GM19397 (cell line): ENCODE measurements around the gene ATXN7L2.

Source experiments
- ATAC-seq: cut with Tn5 transposase; IDR thresholded peaks from one replicate; pipeline ENCODE4 v1.9.1; 2021; ENCODE audit warnings: mild to moderate bottlenecking, moderate library complexity; ENCODE audit not compliant: unreplicated experiment

The ATXN7L2 gene

GRCh38 chr1:109497449-109498160 lies 13.9 kb downstream of the ATXN7L2 start:
- ATAC-seq: no peak

- no peak for ATAC-seq
Observed at GRCh38 chr1:109498161-109498801, 14.6 kb downstream of the ATXN7L2 start.

GRCh38 chr1:109499081-109499480 lies 15.4 kb downstream of the ATXN7L2 start:
- no peak for ATAC-seq

- no peak for ATAC-seq
Observed at GRCh38 chr1:109499661-109500536, 16.2 kb downstream of the ATXN7L2 start.

- no peak for ATAC-seq
Observed at GRCh38 chr1:109500941-109501381, 17.3 kb downstream of the ATXN7L2 start.

GRCh38 chr1:109501644-109502363 lies 18.1 kb downstream of the ATXN7L2 start:
- ATAC-seq: no peak

- no peak for ATAC-seq
Observed at GRCh38 chr1:109502364-109502851, 18.7 kb downstream of the ATXN7L2 start.

GRCh38 chr1:109503935-109504334 lies 20.2 kb downstream of the ATXN7L2 start:
- ATAC-seq: no peak

GRCh38 chr1:109504974-109505373 lies 21.3 kb downstream of the ATXN7L2 start:
- ATAC-seq: no peak

GRCh38 chr1:109508001-109508872 lies 24.5 kb downstream of the ATXN7L2 start:
- no peak for ATAC-seq

- no peak for ATAC-seq
Observed at GRCh38 chr1:109508873-109509175, 25.1 kb downstream of the ATXN7L2 start.

GRCh38 chr1:109509176-109510134 lies 25.8 kb downstream of the ATXN7L2 start, which contains the start of gene AMIGO1:
AMIGO1 (minus strand) TSS chr1:109509727; CDS start chr1:109508912, 815 bp downstream.
- peak; percentile 61 for ATAC-seq

GRCh38 chr1:109513110-109513710 lies 29.5 kb downstream of the ATXN7L2 start:
- no peak for ATAC-seq

GRCh38 chr1:109514846-109515245 lies 31.1 kb downstream of the ATXN7L2 start:
- no peak for ATAC-seq

GRCh38 chr1:109516872-109517271 lies 33.2 kb downstream of the ATXN7L2 start:
- no peak for ATAC-seq

- no peak for ATAC-seq
Observed at GRCh38 chr1:109517337-109517736, 33.6 kb downstream of the ATXN7L2 start.

GRCh38 chr1:109521002-109521951 lies 37.6 kb downstream of the ATXN7L2 start:
- no peak for ATAC-seq
